Endothelial cell of umbilical vein (primary cell): Measurements from ENCODE around the gene RAC2. TPM values are rescaled to one million over a fixed set of nuclear protein-coding genes. Genes with fewer than 3 reads are reported as not detected.

Source experiments
- BruUV-seq: library from RNA; stranded (reverse); fragments of 400-500 nt; replicated peaks from 2 replicates; lab custom pipeline; 2021; lab: Mats Ljungman, UMichigan
- CTCF ChIA-PET: fragments of 300-600, 350-600 bp; sonication (Branson Sonifier 250); formaldehyde crosslinking; loops from one replicate; lab custom pipeline; 2021; ENCODE audit warnings: antibody characterized with exemption, inconsistent platforms; lab: Charles Lee
- POLR2A ChIA-PET: fragments of 300-600, 350-600 bp; sonication (Branson Sonifier 250); formaldehyde crosslinking; loops from one replicate; lab custom pipeline; 2021; ENCODE audit warnings: antibody characterized with exemption, inconsistent platforms; lab: Charles Lee
- DNase-seq: peaks from one replicate; pipeline ENCODE4 v3.0.0-alpha.2; 2011; ENCODE audit warnings: low read depth, low spot score
- FAIRE-seq: peaks from 2 replicates; lab custom pipeline; 2011; peaks lifted over from hg19 to GRCh38; lab: Jason Lieb, UNC
- H2AFZ ChIP-seq: 2 replicates; pipeline ENCODE4 v1.6.0; 2012; ENCODE audit warnings: low read depth, low read length, control low read depth, inconsistent platforms
- H3K27ac ChIP-seq: 2 replicates; pipeline ENCODE4 v1.5.1; 2011; ENCODE audit warnings: low read depth, mild to moderate bottlenecking, control low read depth, low read length, moderate library complexity; ENCODE audit not compliant: insufficient read depth
- H3K27me3 ChIP-seq, 2 experiments: 2 replicates each; pipeline versions ENCODE4 v1.6.0 to v1.6.1; 2011; ENCODE audit warnings: low read length in 2 of 2, mixed read lengths in 1 of 2; ENCODE audit not compliant: control insufficient read depth in 2 of 2, insufficient read depth in 2 of 2
- H3K36me3 ChIP-seq, 2 experiments: 2 replicates in 1 of 2; 3 replicates in 1 of 2; pipeline ENCODE4 v1.5.1; 2011; ENCODE audit warnings: low read length in 2 of 2, mild to moderate bottlenecking in 1 of 2, moderate library complexity in 1 of 2; ENCODE audit not compliant: control insufficient read depth in 2 of 2, insufficient read depth in 2 of 2; ENCODE audit errors: extremely low read depth in 1 of 2
- H3K4me1 ChIP-seq: 3 replicates; pipeline ENCODE4 v1.5.1; 2011; ENCODE audit warnings: mild to moderate bottlenecking, low read length; ENCODE audit not compliant: control insufficient read depth, insufficient read depth; ENCODE audit errors: extremely low read depth
- H3K4me2 ChIP-seq: 2 replicates; pipeline ENCODE4 v1.6.1; 2011; ENCODE audit warnings: low read length, control low read depth, mixed read lengths; ENCODE audit not compliant: insufficient read depth
- H3K4me3 ChIP-seq, 3 experiments: fragments of 200-600 bp in 1 of 3; sonication (generic), shearing (Covaris generic) in 1 of 3; replicated peaks in 1 of 3; 2 replicates each; pipeline ENCODE4 v1.5.1; 2011 to 2016; ENCODE audit warnings: control low read depth in 3 of 3, low read length in 3 of 3, mild to moderate bottlenecking in 2 of 3, inconsistent platforms in 1 of 3, low read depth in 1 of 3, moderate library complexity in 1 of 3; ENCODE audit not compliant: insufficient read depth in 1 of 3
- H3K79me2 ChIP-seq: 2 replicates; pipeline ENCODE4 v1.6.0; 2012; ENCODE audit warnings: low read length, inconsistent platforms; ENCODE audit not compliant: control insufficient read depth, insufficient read depth
- H3K9ac ChIP-seq: replicated peaks from 2 replicates; pipeline ENCODE3; 2011; ENCODE audit warnings: low read length, control low read depth; ENCODE audit not compliant: insufficient read depth; ENCODE audit errors: extremely low read depth
- H3K9me1 ChIP-seq: replicated peaks from 3 replicates; pipeline ENCODE4 v1.6.0; 2011; ENCODE audit warnings: mild to moderate bottlenecking, low read length; ENCODE audit not compliant: control insufficient read depth, insufficient read depth; ENCODE audit errors: extremely low read depth
- H3K9me3 ChIP-seq: replicated peaks from 2 replicates; pipeline ENCODE4 v1.5.1; 2012; ENCODE audit warnings: low read length, inconsistent platforms; ENCODE audit not compliant: control insufficient read depth, insufficient read depth
- H4K20me1 ChIP-seq: replicated peaks from 2 replicates; pipeline ENCODE3; 2011; ENCODE audit warnings: mild to moderate bottlenecking, low read length; ENCODE audit not compliant: control insufficient read depth, insufficient read depth; ENCODE audit errors: extremely low read depth
- GATA2 ChIP-seq: IDR thresholded peaks from 2 replicates; pipeline ENCODE4 v1.7.0; 2011; ENCODE audit warnings: low read depth, mild to moderate bottlenecking, moderate library complexity, mixed read lengths, low read length; ENCODE audit not compliant: insufficient read length, insufficient read depth
- JUN ChIP-seq: IDR thresholded peaks from 2 replicates; pipeline ENCODE4 v1.6.1; 2011; ENCODE audit warnings: borderline replicate concordance, low read depth; ENCODE audit not compliant: insufficient read length, insufficient read depth
- POLR2A ChIP-seq: IDR thresholded peaks from 2 replicates; pipeline ENCODE4 v1.6.1; 2012; ENCODE audit warnings: low read depth, mild to moderate bottlenecking, control low read depth, low read length
- dilution Hi-C: fragments of 300-500 bp; cut with MboI; formaldehyde crosslinking; loops from one replicate; pipeline ENCODE4 v1.15.0; 2019; ENCODE audit warnings: low sequenced_read_pairs; ENCODE audit not compliant: extremely low pct_ligation_motif_present
- intact Hi-C: fragments of 100-400 bp; cut with micrococcal nuclease; formaldehyde crosslinking; loops from one replicate; pipeline ENCODE4 v1.10.0; 2022
- polyA plus RNA-seq, 4 experiments: library from polyadenylated mRNA; depleted of rRNA in 3 of 4; stranded (reverse) in 3 of 4; unstranded in 1 of 4; fragments of >200 nt; gene quantifications; 2 replicates each; pipeline versions ENCODE4 v1.2.1 to v1.2.3, GENCODE V29; 2011 to 2012; ENCODE audit warnings: missing spikeins in 1 of 4
- total RNA-seq: library from RNA; stranded (reverse); gene quantifications from 2 replicates; pipeline ENCODE4 v1.2.3, GENCODE V29; 2021
- TF ChIP-seq, protein P1 (sequence below), 2 donors: IDR thresholded peaks; 1 replicate in 1 of 2; 2 replicates in 1 of 2; pipeline ENCODE4 v1.5.1; 2011; ENCODE audit warnings: low read length in 2 of 2, mild to moderate bottlenecking in 2 of 2, moderate library complexity in 2 of 2, control low read depth in 1 of 2, inconsistent platforms in 1 of 2, low read depth in 1 of 2; ENCODE audit not compliant: insufficient read depth in 1 of 2; ENCODE audit errors: extremely low read depth in 1 of 2

Gene RAC2
- total and polyA plus RNA-seq, 2 donors (not counting 3 experiments of a cell fraction or from before 2014, with no cell fraction given), result 122 to 181 TPM

DNA sequence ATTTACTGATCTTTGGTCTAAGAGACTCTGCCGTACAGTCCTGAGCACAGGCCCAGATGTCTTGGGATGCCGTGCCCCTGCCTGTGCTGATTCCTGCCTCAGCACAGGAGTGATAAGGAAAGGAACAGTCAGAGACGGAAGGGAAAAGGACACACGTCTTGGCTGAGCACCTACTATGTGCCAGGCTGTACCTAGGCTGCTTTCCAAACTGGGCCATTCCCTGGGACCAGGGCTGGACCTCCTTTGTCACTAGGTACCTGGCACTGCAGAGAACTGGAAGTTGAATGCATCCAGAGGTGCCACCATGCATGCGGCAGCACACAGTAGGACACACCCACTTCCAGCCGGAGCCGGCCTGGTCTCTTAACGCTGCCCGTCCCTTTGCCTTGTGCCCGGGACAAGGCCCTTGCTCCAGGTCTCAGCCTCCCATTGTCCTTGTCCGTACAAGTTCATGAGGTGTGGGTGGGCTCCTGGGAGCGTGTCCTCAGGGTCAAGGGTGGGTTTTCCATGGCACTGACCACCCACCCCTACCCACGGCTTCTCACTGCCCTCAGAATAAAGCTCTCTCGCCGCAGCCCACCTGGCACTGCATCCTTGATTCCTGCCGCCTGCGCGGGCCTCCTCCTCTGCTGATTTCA, 30.7 kb downstream of the RAC2 start:
- POLR2A ChIA-PET, result no interaction called here
- H3K9me1 ChIP-seq, result no peaks in the 10 kb centered on the region
- FAIRE-seq, result no peak
- TF ChIP-seq JUN (no peak), POLR2A (no peak), GATA2 (no peak)
- TF ChIP-seq, protein P1, sequence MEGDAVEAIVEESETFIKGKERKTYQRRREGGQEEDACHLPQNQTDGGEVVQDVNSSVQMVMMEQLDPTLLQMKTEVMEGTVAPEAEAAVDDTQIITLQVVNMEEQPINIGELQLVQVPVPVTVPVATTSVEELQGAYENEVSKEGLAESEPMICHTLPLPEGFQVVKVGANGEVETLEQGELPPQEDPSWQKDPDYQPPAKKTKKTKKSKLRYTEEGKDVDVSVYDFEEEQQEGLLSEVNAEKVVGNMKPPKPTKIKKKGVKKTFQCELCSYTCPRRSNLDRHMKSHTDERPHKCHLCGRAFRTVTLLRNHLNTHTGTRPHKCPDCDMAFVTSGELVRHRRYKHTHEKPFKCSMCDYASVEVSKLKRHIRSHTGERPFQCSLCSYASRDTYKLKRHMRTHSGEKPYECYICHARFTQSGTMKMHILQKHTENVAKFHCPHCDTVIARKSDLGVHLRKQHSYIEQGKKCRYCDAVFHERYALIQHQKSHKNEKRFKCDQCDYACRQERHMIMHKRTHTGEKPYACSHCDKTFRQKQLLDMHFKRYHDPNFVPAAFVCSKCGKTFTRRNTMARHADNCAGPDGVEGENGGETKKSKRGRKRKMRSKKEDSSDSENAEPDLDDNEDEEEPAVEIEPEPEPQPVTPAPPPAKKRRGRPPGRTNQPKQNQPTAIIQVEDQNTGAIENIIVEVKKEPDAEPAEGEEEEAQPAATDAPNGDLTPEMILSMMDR (IDR thresholded peaks at IDR 0.05; ENCODE audit: extremely low read depth in 1 of 2, insufficient read depth in 1 of 2, low read depth in 1 of 2, low read length in 2 of 2), result no peak
- no peaks in the 10 kb centered on the region for H3K79me2 ChIP-seq
- DNase-seq, result no peak
- no peak overlapping the region for H3K27ac ChIP-seq
- no peaks in the 10 kb centered on the region for H4K20me1 ChIP-seq
- no peaks in the 10 kb centered on the region for H3K36me3 ChIP-seq
- H3K27me3 ChIP-seq, result peaks cover 0 to 3% of the 10 kb centered on the region in 2 experiments
- no TSS peak for BruUV-seq
- CTCF ChIA-PET, result no interaction called here
- no peaks in the 10 kb centered on the region for H3K4me1 ChIP-seq
- dilution Hi-C loops (no loop called here), intact Hi-C loops (no loop called here)
- H2AFZ ChIP-seq, result no peak overlapping the region
- H3K9me3 ChIP-seq, result no peaks in the 10 kb centered on the region
- no peak overlapping the region for H3K4me3 ChIP-seq
- H3K9ac ChIP-seq, result no peak overlapping the region
- no peak overlapping the region for H3K4me2 ChIP-seq
